HCT116 (cell line): ENCODE results near the gene DUSP6. TPM values are rescaled to one million over a fixed set of nuclear protein-coding genes. Genes with fewer than 3 reads are reported as not detected.

Experiments
- ATAC-seq: fragments of 200-7000 bp; cut with Tn5 transposase; 2 replicates; pipeline ENCODE4 v1.9.1; 2020; ENCODE audit warnings: mild to moderate bottlenecking, moderate library complexity
- BruUV-seq: library from RNA; stranded (reverse); fragments of 400-500 nt; replicated peaks from 2 replicates; lab custom pipeline; 2021; lab: Mats Ljungman, UMichigan
- CTCF ChIA-PET: fragments of 300-600 bp; sonication (Branson Sonifier 250); formaldehyde crosslinking; loops from one replicate; lab custom pipeline; 2021; ENCODE audit warnings: antibody characterized with exemption; lab: Charles Lee
- POLR2A ChIA-PET: fragments of 300-600, 350-600 bp; sonication (Branson Sonifier 250); formaldehyde crosslinking; loops from one replicate; lab custom pipeline; 2021; ENCODE audit warnings: antibody characterized with exemption; lab: Charles Lee
- RAD21 ChIA-PET, 2 experiments: fragments of 300-600 bp; sonication (Branson Sonifier 250); formaldehyde crosslinking; loops; one replicate each; lab custom pipeline; 2023; ENCODE audit warnings: low total read pairs in 2 of 2; ENCODE audit not compliant: uncharacterized antibody in 2 of 2, unreplicated experiment in 2 of 2, low non-redundant PET in 1 of 2; lab: Charles Lee
- DNase-seq: peaks from one replicate; pipeline ENCODE4 v3.0.0-alpha.2; 2010; ENCODE audit warnings: low read depth, low spot score
- H2AFZ ChIP-seq: fragments of 200-600 bp; shearing (Covaris generic), sonication (generic); 2 replicates; pipeline ENCODE4 v1.6.1; 2017; ENCODE audit warnings: low read depth, mixed run types, mixed read lengths, antibody characterized with exemption, low read length; ENCODE audit not compliant: poor library complexity, severe bottlenecking
- H3K27ac ChIP-seq: 2 replicates; pipeline ENCODE4 v1.5.1; 2012; ENCODE audit warnings: low read depth, low read length
- H3K27me3 ChIP-seq: fragments of 200-600 bp; sonication (generic); 2 replicates; pipeline ENCODE4 v1.6.1; 2016; ENCODE audit warnings: mixed run types, low read length, mixed read lengths; ENCODE audit not compliant: insufficient read depth
- H3K36me3 ChIP-seq, 2 experiments: fragments of 200-500 bp in 1 of 2; fragments of 200-600 bp in 1 of 2; sonication (Bioruptor generic) in 1 of 2; sonication (generic) in 1 of 2; 2 replicates each; pipeline versions ENCODE4 v1.5.1 to v1.6.1; 2014 to 2016; ENCODE audit warnings: low read length in 2 of 2, inconsistent platforms in 1 of 2, mixed read lengths in 1 of 2, mixed run types in 1 of 2; ENCODE audit not compliant: insufficient read depth in 2 of 2, control insufficient read depth in 1 of 2
- H3K4me1 ChIP-seq, 2 experiments: fragments of 200-600 bp in 1 of 2; sonication (generic) in 1 of 2; 2 replicates each; pipeline versions ENCODE4 v1.5.1 to v1.6.1; 2012 to 2017; ENCODE audit warnings: low read length in 2 of 2, inconsistent platforms in 1 of 2, mild to moderate bottlenecking in 1 of 2, mixed read lengths in 1 of 2, mixed run types in 1 of 2, moderate library complexity in 1 of 2; ENCODE audit not compliant: insufficient read depth in 2 of 2, control insufficient read depth in 1 of 2
- H3K4me2 ChIP-seq: fragments of 200-600 bp; sonication (generic); 2 replicates; pipeline ENCODE4 v1.6.1; 2017; ENCODE audit warnings: mixed run types, low read length, mixed read lengths
- H3K4me3 ChIP-seq, 2 experiments: fragments of 200-600 bp in 1 of 2; sonication (generic) in 1 of 2; replicated peaks in 1 of 2; 2 replicates each; pipeline ENCODE4 v1.5.1; 2011 to 2016; ENCODE audit warnings: low read length in 2 of 2, control low read depth in 1 of 2, low read depth in 1 of 2, mild to moderate bottlenecking in 1 of 2, mixed read lengths in 1 of 2, mixed run types in 1 of 2
- H3K79me2 ChIP-seq: fragments of 200-600 bp; sonication (generic); 2 replicates; pipeline ENCODE4 v1.6.1; 2017; ENCODE audit warnings: mild to moderate bottlenecking, mixed run types, low read length, moderate library complexity, mixed read lengths; ENCODE audit not compliant: insufficient read depth
- H3K9ac ChIP-seq: fragments of 200-600 bp; sonication (generic); 2 replicates; pipeline ENCODE4 v1.6.1; 2016; ENCODE audit warnings: low read length, mixed read lengths
- H3K9me2 ChIP-seq: fragments of 200-600 bp; sonication (generic), shearing (Covaris generic); 2 replicates; pipeline ENCODE4 v1.6.1; 2017; ENCODE audit warnings: mixed run types, mild to moderate bottlenecking, moderate library complexity; ENCODE audit not compliant: insufficient read depth
- H3K9me3 ChIP-seq, 2 experiments: fragments of 200-500 bp in 1 of 2; fragments of 200-600 bp in 1 of 2; sonication (Bioruptor generic) in 1 of 2; sonication (generic) in 1 of 2; 2 replicates each; pipeline ENCODE4 v1.6.1; 2014 to 2017; ENCODE audit warnings: low read length in 2 of 2, mixed read lengths in 2 of 2, inconsistent platforms in 1 of 2, low read depth in 1 of 2, mild to moderate bottlenecking in 1 of 2, mixed run types in 1 of 2, moderate library complexity in 1 of 2; ENCODE audit not compliant: control insufficient read depth in 1 of 2, insufficient read depth in 1 of 2
- H4K20me1 ChIP-seq: fragments of 200-600 bp; sonication (generic), shearing (Covaris generic); 2 replicates; pipeline ENCODE4 v1.6.1; 2017; ENCODE audit warnings: mixed run types, mild to moderate bottlenecking, moderate library complexity; ENCODE audit not compliant: insufficient read depth
- CBX3 ChIP-seq: IDR thresholded peaks from 2 replicates; pipeline ENCODE4 v1.6.1; 2012; ENCODE audit warnings: low read depth
- EGR1 ChIP-seq: IDR thresholded peaks from 2 replicates; pipeline ENCODE4 v1.6.1; 2012; ENCODE audit warnings: low read depth
- EZH2 ChIP-seq: fragments of 200-600 bp; sonication (generic); IDR thresholded peaks from 2 replicates; pipeline ENCODE4 v1.6.1; 2017; ENCODE audit warnings: antibody characterized with exemption, mixed run types
- EZH2phosphoT487 ChIP-seq: fragments of 200-600 bp; IDR thresholded peaks from 2 replicates; pipeline ENCODE4 v1.6.1; 2018; ENCODE audit warnings: antibody characterized with exemption, borderline replicate concordance
- JUND ChIP-seq: IDR thresholded peaks from 2 replicates; pipeline ENCODE4 v1.6.1; 2012
- POLR2A ChIP-seq: IDR thresholded peaks from 2 replicates; pipeline ENCODE4 v1.7.0; 2011; ENCODE audit warnings: borderline replicate concordance; ENCODE audit not compliant: insufficient read depth, insufficient read length; ENCODE audit errors: extremely low read depth
- POLR2AphosphoS5 ChIP-seq: IDR thresholded peaks from 2 replicates; pipeline ENCODE4 v1.6.1; 2011; ENCODE audit warnings: mild to moderate bottlenecking, low read depth, low read length, moderate library complexity
- SIN3A ChIP-seq: IDR thresholded peaks from 2 replicates; pipeline ENCODE4 v1.6.1; 2012; ENCODE audit warnings: low read depth
- SP1 ChIP-seq: IDR thresholded peaks from 2 replicates; pipeline ENCODE4 v1.6.1; 2012; ENCODE audit warnings: low read depth
- SRF ChIP-seq: IDR thresholded peaks from 2 replicates; pipeline ENCODE4 v1.6.1; 2012; ENCODE audit warnings: low read depth
- YY1 ChIP-seq: IDR thresholded peaks from 2 replicates; pipeline ENCODE4 v1.6.1; 2011; ENCODE audit warnings: low read length, low read depth, moderate library complexity, mild to moderate bottlenecking; ENCODE audit not compliant: insufficient replicate concordance; ENCODE audit errors: extremely low read depth
- ZFX ChIP-seq: fragments of 450-650 bp; IDR thresholded peaks from 2 replicates; pipeline ENCODE4 v1.6.1; 2017
- intact Hi-C: fragments of 100-400 bp; cut with micrococcal nuclease; formaldehyde crosslinking; loops from 2 replicates; pipeline ENCODE4 v1.10.0; 2022
- total RNA-seq: library from RNA; stranded (reverse); gene quantifications from one replicate; pipeline ENCODE4 v1.2.1, GENCODE V29; 2021; ENCODE audit not compliant: unreplicated experiment
- TF ChIP-seq, protein P1 (sequence below): IDR thresholded peaks from 2 replicates; pipeline ENCODE4 v1.6.1; 2012
- TF ChIP-seq, protein P2 (sequence below), 3 experiments: fragments of 200-600 bp in 1 of 3; sonication (generic) in 1 of 3; IDR thresholded peaks in 2 of 3; conservative IDR thresholded peaks in 1 of 3; 2 replicates each; pipeline ENCODE4 v1.5.1; 2012 to 2017; ENCODE audit warnings: low read depth in 2 of 3, low read length in 2 of 3, antibody characterized with exemption in 1 of 3, borderline replicate concordance in 1 of 3, control low read depth in 1 of 3, mild to moderate bottlenecking in 1 of 3, mixed read lengths in 1 of 3, mixed run types in 1 of 3, moderate library complexity in 1 of 3; ENCODE audit not compliant: insufficient read depth in 1 of 3
- TF ChIP-seq, protein P3 (sequence below): IDR thresholded peaks from 2 replicates; pipeline ENCODE4 v1.6.1; 2012
- TF ChIP-seq, protein P4 (sequence below): IDR thresholded peaks from 2 replicates; pipeline ENCODE4 v1.6.1; 2011; ENCODE audit warnings: mild to moderate bottlenecking, low read length, moderate library complexity; ENCODE audit not compliant: insufficient replicate concordance; ENCODE audit errors: extremely low read depth

DUSP6 gene
- total RNA-seq, 1 experiment from 2014 or later: 219 TPM

DNA sequence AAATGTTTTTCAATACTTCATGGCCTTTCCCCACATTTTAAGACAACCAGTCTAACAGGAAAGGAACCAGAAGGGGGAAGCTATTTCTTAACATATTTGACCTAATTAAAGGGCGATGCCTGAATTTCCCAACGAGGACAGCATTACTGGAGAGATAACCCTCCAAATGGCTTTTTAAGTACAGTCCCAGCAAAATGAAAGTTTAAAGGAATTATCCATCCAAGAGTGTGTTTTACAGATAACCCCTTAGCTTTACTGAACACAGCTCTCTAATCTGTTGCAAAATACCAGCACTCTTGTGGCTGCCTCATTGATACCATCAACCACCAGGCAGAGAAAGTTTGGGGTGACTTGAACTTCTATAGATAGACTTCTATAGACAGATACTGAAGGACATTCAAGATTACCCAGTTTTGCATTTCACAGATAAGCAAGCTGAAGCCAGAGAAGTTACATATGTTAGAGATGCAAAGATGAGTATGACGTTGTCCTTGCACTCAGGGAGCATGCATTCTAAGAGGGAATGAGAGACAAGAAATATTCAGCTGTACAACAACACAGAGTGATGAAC, 41.3 kb upstream of the DUSP6 start:
- H3K4me2 ChIP-seq: no peak overlapping the region
- no peak for ATAC-seq

More for the DNA sequence above, 41.3 kb upstream of the DUSP6 start:
- CTCF ChIA-PET: no interaction called here
- H4K20me1 ChIP-seq: no peaks in the 10 kb centered on the region
- intact Hi-C loops: no loop called here
- H3K9ac ChIP-seq: no peak overlapping the region
- no TSS peak for BruUV-seq
- TF ChIP-seq, protein P1, sequence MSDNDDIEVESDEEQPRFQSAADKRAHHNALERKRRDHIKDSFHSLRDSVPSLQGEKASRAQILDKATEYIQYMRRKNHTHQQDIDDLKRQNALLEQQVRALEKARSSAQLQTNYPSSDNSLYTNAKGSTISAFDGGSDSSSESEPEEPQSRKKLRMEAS: no peak
- TF ChIP-seq POLR2AphosphoS5 (no peak), CBX3 (no peak), SRF (no peak), EGR1 (no peak), POLR2A (no peak), EZH2 (no peak), SIN3A (no peak), ZFX (no peak), YY1 (no peak), EZH2phosphoT487 (no peak), JUND (no peak), SP1 (no peak)
- TF ChIP-seq, protein P2, sequence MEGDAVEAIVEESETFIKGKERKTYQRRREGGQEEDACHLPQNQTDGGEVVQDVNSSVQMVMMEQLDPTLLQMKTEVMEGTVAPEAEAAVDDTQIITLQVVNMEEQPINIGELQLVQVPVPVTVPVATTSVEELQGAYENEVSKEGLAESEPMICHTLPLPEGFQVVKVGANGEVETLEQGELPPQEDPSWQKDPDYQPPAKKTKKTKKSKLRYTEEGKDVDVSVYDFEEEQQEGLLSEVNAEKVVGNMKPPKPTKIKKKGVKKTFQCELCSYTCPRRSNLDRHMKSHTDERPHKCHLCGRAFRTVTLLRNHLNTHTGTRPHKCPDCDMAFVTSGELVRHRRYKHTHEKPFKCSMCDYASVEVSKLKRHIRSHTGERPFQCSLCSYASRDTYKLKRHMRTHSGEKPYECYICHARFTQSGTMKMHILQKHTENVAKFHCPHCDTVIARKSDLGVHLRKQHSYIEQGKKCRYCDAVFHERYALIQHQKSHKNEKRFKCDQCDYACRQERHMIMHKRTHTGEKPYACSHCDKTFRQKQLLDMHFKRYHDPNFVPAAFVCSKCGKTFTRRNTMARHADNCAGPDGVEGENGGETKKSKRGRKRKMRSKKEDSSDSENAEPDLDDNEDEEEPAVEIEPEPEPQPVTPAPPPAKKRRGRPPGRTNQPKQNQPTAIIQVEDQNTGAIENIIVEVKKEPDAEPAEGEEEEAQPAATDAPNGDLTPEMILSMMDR (IDR thresholded peaks at IDR 0.05 in 2 of 3, conservative IDR thresholded peaks at IDR 0.05 in 1 of 3; ENCODE audit: borderline replicate concordance in 1 of 3, insufficient read depth in 1 of 3, low read depth in 2 of 3, low read length in 2 of 3): no peak
- TF ChIP-seq, protein P3, sequence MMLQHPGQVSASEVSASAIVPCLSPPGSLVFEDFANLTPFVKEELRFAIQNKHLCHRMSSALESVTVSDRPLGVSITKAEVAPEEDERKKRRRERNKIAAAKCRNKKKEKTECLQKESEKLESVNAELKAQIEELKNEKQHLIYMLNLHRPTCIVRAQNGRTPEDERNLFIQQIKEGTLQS: no peak
- TF ChIP-seq, protein P4, sequence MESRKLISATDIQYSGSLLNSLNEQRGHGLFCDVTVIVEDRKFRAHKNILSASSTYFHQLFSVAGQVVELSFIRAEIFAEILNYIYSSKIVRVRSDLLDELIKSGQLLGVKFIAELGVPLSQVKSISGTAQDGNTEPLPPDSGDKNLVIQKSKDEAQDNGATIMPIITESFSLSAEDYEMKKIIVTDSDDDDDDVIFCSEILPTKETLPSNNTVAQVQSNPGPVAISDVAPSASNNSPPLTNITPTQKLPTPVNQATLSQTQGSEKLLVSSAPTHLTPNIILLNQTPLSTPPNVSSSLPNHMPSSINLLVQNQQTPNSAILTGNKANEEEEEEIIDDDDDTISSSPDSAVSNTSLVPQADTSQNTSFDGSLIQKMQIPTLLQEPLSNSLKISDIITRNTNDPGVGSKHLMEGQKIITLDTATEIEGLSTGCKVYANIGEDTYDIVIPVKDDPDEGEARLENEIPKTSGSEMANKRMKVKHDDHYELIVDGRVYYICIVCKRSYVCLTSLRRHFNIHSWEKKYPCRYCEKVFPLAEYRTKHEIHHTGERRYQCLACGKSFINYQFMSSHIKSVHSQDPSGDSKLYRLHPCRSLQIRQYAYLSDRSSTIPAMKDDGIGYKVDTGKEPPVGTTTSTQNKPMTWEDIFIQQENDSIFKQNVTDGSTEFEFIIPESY: no peak
- H3K4me1 ChIP-seq: peaks cover 0 to 3% of the 10 kb centered on the region in 2 experiments; a peak in 1 of 4 replicates
- RAD21 ChIA-PET: no interaction called here
- H3K9me2 ChIP-seq: no peaks in the 10 kb centered on the region
- no peaks in the 10 kb centered on the region for H3K27me3 ChIP-seq
- no peaks in the 10 kb centered on the region for H3K79me2 ChIP-seq
- no peak overlapping the region for H2AFZ ChIP-seq
- H3K27ac ChIP-seq: no peak overlapping the region
- H3K9me3 ChIP-seq: no peaks in the 10 kb centered on the region
- no peak overlapping the region for H3K4me3 ChIP-seq
- POLR2A ChIA-PET: no interaction called here
- H3K36me3 ChIP-seq: no peaks in the 10 kb centered on the region
- DNase-seq: no peak
